ENCODE data around the gene PTPRN2. TPM values are rescaled to one million over a fixed set of nuclear protein-coding genes. Genes with fewer than 3 reads are reported as not detected.

PTPRN2 gene
- total RNA-seq, 1 donor from 2014 or later: 32.2 TPM

DNA sequence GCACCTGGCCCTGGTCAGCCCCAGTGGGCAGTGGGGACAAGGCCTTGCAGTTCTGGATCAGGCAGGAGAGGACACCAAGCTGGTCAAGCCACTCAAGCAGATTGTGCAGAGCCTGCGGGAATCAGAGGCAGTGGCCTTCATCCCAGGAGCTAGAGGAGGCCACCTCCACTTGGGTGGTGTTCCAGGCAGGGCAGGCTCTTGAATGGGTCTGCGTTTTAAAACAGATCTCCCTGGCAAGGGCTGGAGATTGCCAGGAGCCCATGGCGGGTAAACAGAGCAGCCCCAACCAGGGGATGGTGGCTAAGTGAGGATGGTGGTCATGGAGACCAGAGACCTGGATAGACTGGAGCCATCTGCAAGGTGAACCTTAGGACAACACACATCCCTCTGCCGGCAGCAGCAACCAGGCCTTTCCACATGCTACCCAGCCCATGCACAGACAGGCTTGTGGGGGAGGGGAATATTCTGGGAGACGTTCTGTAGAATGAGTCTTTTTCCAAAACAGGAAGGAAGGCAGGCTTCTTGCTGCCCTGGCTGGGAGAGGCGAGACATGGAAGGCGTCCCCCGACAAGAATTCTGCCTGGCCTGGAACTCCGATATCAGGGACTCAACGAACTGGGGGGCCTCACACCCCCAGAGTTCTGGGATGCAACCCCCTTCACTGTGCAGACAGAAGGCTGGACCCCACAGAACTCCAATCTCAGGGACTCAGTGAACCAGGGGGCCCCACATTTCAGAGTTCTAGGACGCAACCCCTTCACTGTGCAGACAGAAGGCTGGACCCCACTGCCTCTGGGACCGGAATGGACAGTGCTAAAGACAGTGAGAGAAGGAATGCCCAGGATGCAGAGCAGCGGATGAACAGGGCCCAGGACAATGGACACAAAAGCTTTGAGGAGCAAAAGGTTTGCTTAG lies 264.8 kb downstream of the PTPRN2 start:
- no peaks in the 10 kb centered on the region for H3K9me3 Mint-ChIP-seq
- no peak overlapping the region for H3K27ac Mint-ChIP-seq (ENCODE audit: unreplicated experiment)
- H3K27me3 Mint-ChIP-seq (ENCODE audit: low read depth): no peaks in the 10 kb centered on the region
- H3K36me3 Mint-ChIP-seq (ENCODE audit: low read depth): no peaks in the 10 kb centered on the region
- peaks cover 62% of the 10 kb centered on the region for H3K4me1 Mint-ChIP-seq
- DNase-seq (ENCODE audit: low read depth, low spot score): no peak
- H3K4me3 Mint-ChIP-seq: no peak overlapping the region
- TF ChIP-seq, protein P1, sequence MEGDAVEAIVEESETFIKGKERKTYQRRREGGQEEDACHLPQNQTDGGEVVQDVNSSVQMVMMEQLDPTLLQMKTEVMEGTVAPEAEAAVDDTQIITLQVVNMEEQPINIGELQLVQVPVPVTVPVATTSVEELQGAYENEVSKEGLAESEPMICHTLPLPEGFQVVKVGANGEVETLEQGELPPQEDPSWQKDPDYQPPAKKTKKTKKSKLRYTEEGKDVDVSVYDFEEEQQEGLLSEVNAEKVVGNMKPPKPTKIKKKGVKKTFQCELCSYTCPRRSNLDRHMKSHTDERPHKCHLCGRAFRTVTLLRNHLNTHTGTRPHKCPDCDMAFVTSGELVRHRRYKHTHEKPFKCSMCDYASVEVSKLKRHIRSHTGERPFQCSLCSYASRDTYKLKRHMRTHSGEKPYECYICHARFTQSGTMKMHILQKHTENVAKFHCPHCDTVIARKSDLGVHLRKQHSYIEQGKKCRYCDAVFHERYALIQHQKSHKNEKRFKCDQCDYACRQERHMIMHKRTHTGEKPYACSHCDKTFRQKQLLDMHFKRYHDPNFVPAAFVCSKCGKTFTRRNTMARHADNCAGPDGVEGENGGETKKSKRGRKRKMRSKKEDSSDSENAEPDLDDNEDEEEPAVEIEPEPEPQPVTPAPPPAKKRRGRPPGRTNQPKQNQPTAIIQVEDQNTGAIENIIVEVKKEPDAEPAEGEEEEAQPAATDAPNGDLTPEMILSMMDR (conservative IDR thresholded peaks at IDR 0.05): no peak

DNA sequence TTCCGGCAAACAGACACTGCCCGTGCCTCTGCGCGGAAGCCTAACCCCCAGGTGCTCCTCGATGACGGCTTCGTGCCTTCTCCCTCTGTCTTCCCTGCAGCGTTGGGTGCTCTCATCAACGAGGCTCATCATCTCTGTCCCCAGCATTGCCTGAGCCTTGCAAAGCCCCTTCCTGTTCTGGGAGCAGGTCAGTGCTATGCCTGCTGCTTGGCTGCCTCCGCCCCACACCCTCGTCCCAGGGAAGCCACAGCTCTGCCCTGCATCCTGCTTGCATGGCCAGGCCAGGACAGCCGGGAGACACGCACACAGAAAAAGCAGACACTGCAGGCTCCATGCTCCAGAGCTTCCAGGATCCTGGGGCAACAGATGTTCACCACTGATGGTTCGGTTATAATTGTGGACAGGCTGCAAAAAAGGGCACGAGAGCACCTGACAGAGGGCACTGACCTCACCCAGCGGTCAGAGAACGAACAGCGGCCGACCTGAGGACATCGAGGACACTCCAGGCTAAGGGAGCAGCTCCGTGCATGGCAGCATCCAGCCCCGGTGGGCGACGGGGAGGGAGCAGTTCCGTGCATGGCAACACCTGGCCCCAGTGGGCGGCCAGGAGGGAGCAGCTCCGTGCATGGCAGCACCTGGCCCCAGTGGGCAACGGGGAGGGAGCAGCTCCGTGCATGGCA lies 265.5 kb downstream of the PTPRN2 start:
- DNase-seq (ENCODE audit: low read depth, low spot score): no peak
- Mint-ChIP-seq H3K36me3 (ENCODE audit: low read depth) (peaks cover 4% of the 10 kb centered on the region), H3K27ac (ENCODE audit: unreplicated experiment) (no peak overlapping the region), H3K27me3 (ENCODE audit: low read depth) (no peaks in the 10 kb centered on the region), H3K9me3 (no peaks in the 10 kb centered on the region), H3K4me3 (no peak overlapping the region), H3K4me1 (peaks cover 62% of the 10 kb centered on the region)
- TF ChIP-seq, protein P1 (conservative IDR thresholded peaks at IDR 0.05): no peak

DNA sequence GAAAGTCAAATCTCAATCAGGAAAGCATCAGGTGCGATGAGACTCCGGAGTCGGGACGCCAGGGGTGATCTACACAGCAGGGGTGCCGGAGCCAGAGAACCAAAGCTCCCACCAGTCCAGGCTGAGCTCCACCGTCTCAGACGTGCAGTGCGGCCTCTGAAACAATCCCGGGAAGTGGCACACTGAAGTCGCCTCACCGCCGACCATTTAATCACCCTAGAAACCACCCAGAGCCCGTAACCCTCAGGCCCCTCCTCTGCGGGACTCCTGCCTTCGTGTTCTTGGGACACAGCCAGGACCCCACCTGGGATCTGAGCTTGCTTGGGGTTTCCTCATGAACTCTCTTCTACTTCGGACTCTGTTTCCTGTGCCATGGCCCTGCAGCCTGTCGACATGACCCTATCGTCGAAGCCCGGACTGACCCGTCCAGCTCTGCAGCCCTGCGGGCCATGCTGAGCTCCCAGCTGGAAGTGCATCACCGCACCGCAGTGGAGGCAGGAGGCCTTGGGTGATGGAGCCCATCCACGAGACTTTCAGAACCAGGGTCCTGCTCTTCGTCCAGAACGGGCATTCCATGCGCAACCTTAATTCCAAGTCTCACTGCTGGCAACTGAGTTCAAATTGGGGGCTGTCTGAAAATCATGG lies 266.4 kb downstream of the PTPRN2 start:
- H3K4me1 Mint-ChIP-seq: peaks cover 59% of the 10 kb centered on the region
- peaks cover 4% of the 10 kb centered on the region for H3K36me3 Mint-ChIP-seq (ENCODE audit: low read depth)
- no peaks in the 10 kb centered on the region for H3K9me3 Mint-ChIP-seq
- no peak overlapping the region for H3K4me3 Mint-ChIP-seq
- H3K27ac Mint-ChIP-seq (ENCODE audit: unreplicated experiment): no peak overlapping the region
- TF ChIP-seq, protein P1 (conservative IDR thresholded peaks at IDR 0.05): no peak
- DNase-seq (ENCODE audit: low read depth, low spot score): no peak
- H3K27me3 Mint-ChIP-seq (ENCODE audit: low read depth): no peaks in the 10 kb centered on the region

DNA sequence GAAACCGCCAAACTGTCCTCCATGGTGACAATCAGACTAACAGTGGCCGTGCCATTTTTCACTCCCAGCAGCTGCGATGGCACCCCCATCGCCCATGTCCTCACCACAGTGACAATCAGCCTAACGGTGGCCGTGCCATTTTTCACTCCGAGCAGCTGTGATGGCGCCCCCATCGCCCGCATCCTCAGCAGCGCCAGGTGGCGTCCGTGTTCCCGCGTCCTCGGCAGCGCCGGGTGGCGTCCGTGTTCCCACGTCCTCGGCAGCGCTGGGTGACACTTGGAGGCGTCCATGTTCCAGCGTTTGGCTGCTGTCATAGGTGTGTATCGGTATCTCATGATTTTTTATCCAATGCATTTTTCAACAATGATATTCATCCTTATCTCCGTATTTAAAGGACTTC lies 267.3 kb downstream of the PTPRN2 start:
- H3K4me3 Mint-ChIP-seq: no peak overlapping the region
- TF ChIP-seq, protein P1 (conservative IDR thresholded peaks at IDR 0.05): no peak
- H3K27me3 Mint-ChIP-seq (ENCODE audit: low read depth): no peaks in the 10 kb centered on the region
- H3K36me3 Mint-ChIP-seq (ENCODE audit: low read depth): peaks cover 9% of the 10 kb centered on the region
- no peak for DNase-seq (ENCODE audit: low read depth, low spot score)
- peaks cover 50% of the 10 kb centered on the region for H3K4me1 Mint-ChIP-seq
- no peaks in the 10 kb centered on the region for H3K9me3 Mint-ChIP-seq
- H3K27ac Mint-ChIP-seq (ENCODE audit: unreplicated experiment): no peak overlapping the region

DNA sequence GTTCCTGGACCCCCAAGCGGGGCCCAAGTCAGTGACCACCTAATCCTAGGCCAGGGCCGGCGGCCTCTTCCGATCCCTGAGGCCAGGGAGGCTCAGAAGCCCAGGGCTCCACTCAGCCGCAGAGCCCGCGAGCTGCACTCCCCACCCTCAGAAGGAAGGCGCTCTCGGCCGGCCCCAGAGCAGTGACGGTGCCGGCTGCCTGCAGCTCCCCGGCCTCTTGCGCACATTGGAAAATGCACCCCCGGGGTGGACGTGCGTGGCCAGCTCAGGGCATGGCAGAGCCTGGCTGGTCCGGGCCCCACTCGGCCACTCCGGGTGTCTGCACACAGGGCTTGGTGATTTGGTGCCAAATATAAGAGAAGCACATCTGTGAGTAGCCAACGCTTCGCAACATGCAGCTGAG lies 269.1 kb downstream of the PTPRN2 start:
- Mint-ChIP-seq H3K27me3 (ENCODE audit: low read depth) (no peaks in the 10 kb centered on the region), H3K36me3 (ENCODE audit: low read depth) (peaks cover 17% of the 10 kb centered on the region), H3K4me1 (peaks cover 36% of the 10 kb centered on the region), H3K27ac (ENCODE audit: unreplicated experiment) (no peak overlapping the region), H3K4me3 (no peak overlapping the region), H3K9me3 (no peaks in the 10 kb centered on the region)
- no peak for DNase-seq (ENCODE audit: low read depth, low spot score)
- TF ChIP-seq, protein P1 (conservative IDR thresholded peaks at IDR 0.05): no peak
